ENCODE measurements around the gene ATP5PD.

ATP5PD gene
- long read RNA-seq, transcript ATP5PD-201 (6 exons, 603 nt) = major isoform, 27 of 38 reads
- long read RNA-seq, partial matches to known transcripts = 4 of 38 reads
- long read RNA-seq, other reads (novel, unspliced or antisense) = 7 of 38 reads

DNA sequence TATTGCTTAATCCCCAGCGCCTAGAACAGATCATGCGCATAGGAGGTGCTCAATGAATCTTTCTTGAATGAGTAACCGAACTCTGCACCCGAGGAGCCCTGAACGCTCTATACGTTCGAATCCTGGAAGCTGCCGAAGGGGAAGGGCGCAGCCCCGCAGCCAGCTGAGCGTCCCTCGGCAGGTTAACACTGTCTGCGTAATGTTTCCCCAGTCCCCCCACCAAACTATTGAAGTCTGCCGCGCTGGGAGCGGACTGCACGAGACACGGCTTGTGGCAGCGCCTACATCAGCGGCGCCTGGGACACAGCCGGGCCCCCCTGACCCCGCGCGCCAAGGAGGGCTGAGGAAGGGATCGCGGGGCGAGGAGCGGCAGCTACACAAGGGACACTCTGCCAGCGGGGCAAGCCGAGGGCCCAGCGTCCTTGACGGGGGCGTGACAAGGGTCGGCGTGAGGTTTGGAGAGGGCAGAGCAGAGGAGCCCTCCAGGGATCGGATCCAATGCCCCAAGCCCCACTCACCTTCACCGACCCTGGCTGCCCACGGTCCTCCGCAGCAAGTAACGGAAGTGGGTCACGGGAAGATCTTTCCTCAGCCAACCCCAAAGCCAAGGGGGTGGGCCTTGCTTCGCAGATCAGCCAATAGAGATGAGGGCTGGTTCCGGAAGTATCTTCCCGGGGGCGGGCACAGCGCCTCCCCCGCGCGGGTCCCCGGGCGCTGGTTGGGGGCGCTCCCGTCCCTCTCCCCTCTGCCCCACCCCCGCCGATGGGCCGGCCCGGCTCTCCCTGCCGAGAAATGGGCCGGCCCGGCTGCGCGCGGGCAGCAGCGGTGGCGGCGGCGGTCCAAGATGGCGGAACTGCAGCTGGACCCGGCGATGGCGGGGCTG lies at the start of gene ATP5PD, which contains the start of gene KCTD2:
ATP5PD (minus strand) TSS at position 563 of the 883 bp plus-strand sequence. CDS start 4,319 bp downstream, outside the sequence.
KCTD2 (plus strand) TSS at position 819 of the 883 bp plus-strand sequence; CDS start at position 845, 26 bp downstream.
- peak; percentile 84; the same call in 1 of the 2 replicates for TF ChIP-seq POLR2AphosphoS5 (IDR thresholded peaks at IDR 0.05; ENCODE audit: low read depth)
- TF ChIP-seq, protein P1, sequence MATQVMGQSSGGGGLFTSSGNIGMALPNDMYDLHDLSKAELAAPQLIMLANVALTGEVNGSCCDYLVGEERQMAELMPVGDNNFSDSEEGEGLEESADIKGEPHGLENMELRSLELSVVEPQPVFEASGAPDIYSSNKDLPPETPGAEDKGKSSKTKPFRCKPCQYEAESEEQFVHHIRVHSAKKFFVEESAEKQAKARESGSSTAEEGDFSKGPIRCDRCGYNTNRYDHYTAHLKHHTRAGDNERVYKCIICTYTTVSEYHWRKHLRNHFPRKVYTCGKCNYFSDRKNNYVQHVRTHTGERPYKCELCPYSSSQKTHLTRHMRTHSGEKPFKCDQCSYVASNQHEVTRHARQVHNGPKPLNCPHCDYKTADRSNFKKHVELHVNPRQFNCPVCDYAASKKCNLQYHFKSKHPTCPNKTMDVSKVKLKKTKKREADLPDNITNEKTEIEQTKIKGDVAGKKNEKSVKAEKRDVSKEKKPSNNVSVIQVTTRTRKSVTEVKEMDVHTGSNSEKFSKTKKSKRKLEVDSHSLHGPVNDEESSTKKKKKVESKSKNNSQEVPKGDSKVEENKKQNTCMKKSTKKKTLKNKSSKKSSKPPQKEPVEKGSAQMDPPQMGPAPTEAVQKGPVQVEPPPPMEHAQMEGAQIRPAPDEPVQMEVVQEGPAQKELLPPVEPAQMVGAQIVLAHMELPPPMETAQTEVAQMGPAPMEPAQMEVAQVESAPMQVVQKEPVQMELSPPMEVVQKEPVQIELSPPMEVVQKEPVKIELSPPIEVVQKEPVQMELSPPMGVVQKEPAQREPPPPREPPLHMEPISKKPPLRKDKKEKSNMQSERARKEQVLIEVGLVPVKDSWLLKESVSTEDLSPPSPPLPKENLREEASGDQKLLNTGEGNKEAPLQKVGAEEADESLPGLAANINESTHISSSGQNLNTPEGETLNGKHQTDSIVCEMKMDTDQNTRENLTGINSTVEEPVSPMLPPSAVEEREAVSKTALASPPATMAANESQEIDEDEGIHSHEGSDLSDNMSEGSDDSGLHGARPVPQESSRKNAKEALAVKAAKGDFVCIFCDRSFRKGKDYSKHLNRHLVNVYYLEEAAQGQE (IDR thresholded peaks at IDR 0.05; ENCODE audit: insufficient replicate concordance, low read depth) = no peak
- TF ChIP-seq GABPA (IDR thresholded peaks at IDR 0.05; ENCODE audit: low read depth) = peak; percentile 93
- TF ChIP-seq SPI1 (IDR thresholded peaks at IDR 0.05; ENCODE audit: borderline replicate concordance, low read depth) = peak; percentile 38; the same call in 1 of the 2 replicates
- TF ChIP-seq, protein P2, sequence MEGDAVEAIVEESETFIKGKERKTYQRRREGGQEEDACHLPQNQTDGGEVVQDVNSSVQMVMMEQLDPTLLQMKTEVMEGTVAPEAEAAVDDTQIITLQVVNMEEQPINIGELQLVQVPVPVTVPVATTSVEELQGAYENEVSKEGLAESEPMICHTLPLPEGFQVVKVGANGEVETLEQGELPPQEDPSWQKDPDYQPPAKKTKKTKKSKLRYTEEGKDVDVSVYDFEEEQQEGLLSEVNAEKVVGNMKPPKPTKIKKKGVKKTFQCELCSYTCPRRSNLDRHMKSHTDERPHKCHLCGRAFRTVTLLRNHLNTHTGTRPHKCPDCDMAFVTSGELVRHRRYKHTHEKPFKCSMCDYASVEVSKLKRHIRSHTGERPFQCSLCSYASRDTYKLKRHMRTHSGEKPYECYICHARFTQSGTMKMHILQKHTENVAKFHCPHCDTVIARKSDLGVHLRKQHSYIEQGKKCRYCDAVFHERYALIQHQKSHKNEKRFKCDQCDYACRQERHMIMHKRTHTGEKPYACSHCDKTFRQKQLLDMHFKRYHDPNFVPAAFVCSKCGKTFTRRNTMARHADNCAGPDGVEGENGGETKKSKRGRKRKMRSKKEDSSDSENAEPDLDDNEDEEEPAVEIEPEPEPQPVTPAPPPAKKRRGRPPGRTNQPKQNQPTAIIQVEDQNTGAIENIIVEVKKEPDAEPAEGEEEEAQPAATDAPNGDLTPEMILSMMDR (IDR thresholded peaks at IDR 0.05; ENCODE audit: insufficient read depth, low read length) = no peak
- peak; percentile 96 to 97 for DNase-seq (ENCODE audit: low read depth in 1 of 2, low spot score in 1 of 2)
- Histone ChIP-seq H3K27me3 (ENCODE audit: insufficient read depth, poor library complexity, severe bottlenecking) (no peaks in the 10 kb centered on the region), H3K27ac (replicated peaks) (peak within 1 kb of the TSS; percentile 89), H3K4me3 (replicated peaks; ENCODE audit: insufficient read depth, low read length) (peak within 1 kb of the TSS; percentile 90)

DNA sequence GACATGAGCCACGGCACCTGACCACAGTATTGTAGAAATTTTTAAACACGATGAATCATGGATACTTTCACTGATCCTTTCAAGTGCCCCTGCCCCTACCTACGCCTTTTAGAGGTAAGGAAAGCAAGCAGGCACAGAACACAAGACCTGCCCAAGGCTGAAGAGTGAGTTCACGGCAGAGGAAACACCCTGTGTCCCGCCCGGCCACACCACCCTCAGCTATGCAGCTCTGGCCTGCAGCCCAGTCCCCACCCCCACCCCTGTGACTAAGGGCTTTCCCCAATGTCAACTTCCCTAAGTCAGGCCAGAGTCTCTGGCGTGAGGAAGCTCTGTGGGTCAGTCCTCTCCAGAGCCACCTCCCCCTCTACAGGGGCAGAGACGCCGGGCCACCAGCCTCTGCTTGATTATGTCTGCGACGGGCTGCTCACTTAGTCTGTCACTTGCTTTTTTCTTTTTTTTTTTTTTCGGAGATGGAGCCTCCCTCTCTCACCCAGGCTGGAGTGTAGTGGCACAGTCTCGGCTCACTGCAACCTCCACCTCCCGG lies 49.4 kb upstream of the ATP5PD start:
- TF ChIP-seq, protein P1 (IDR thresholded peaks at IDR 0.05; ENCODE audit: insufficient replicate concordance, low read depth) = no peak
- TF ChIP-seq SPI1 (IDR thresholded peaks at IDR 0.05; ENCODE audit: borderline replicate concordance, low read depth) (peak; percentile 50; the same call in 1 of the 2 replicates), GABPA (IDR thresholded peaks at IDR 0.05; ENCODE audit: low read depth) (no peak), POLR2AphosphoS5 (IDR thresholded peaks at IDR 0.05; ENCODE audit: low read depth) (peak; percentile 72)
- TF ChIP-seq, protein P2 (IDR thresholded peaks at IDR 0.05; ENCODE audit: insufficient read depth, low read length) = no peak
- Histone ChIP-seq H3K27ac (replicated peaks) (peak overlapping the region; percentile 75), H3K27me3 (ENCODE audit: insufficient read depth, poor library complexity, severe bottlenecking) (no peaks in the 10 kb centered on the region), H3K4me3 (replicated peaks; ENCODE audit: insufficient read depth, low read length) (no peak overlapping the region)
- peak; percentile 88 to 90 for DNase-seq (ENCODE audit: low read depth in 1 of 2, low spot score in 1 of 2)

DNA sequence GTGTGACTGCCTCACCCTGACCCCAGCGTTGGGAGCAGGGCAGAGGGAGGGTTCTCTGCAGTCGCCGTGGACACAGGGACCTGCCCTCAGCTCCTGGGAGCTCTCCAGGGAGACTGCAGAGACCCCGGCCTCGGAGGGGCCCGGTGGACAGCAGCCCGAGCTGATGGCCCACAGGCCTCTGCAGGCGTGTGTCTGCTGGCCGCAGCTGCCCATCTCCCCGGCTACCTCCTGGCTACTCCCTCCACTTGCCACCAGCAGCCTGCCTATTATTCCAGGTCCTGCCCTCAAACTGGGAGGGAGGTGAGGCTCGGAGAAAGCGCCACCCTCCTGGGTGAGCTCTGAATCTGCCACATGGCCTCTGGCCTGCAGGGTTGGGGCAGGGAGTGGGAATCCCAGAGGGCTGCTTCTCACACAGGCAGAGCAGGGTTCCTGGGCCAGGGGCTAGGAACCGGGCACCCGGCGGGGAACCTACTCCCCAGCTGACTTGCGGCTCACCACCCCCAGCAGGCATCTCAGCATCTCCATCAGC lies 48.2 kb upstream of the ATP5PD start:
- H3K4me3 ChIP-seq (replicated peaks; ENCODE audit: insufficient read depth, low read length) = no peak overlapping the region
- H3K27ac ChIP-seq (replicated peaks) = peak overlapping the region; percentile 75; the same call in 1 of the 2 replicates
- TF ChIP-seq, protein P2 (IDR thresholded peaks at IDR 0.05; ENCODE audit: insufficient read depth, low read length) = no peak
- TF ChIP-seq GABPA (IDR thresholded peaks at IDR 0.05; ENCODE audit: low read depth) (no peak), POLR2AphosphoS5 (IDR thresholded peaks at IDR 0.05; ENCODE audit: low read depth) (no peak), SPI1 (IDR thresholded peaks at IDR 0.05; ENCODE audit: borderline replicate concordance, low read depth) (no peak)
- TF ChIP-seq, protein P1 (IDR thresholded peaks at IDR 0.05; ENCODE audit: insufficient replicate concordance, low read depth) = no peak
- DNase-seq (ENCODE audit: low read depth in 1 of 2, low spot score in 1 of 2) = no peak
- H3K27me3 ChIP-seq (ENCODE audit: insufficient read depth, poor library complexity, severe bottlenecking) = no peaks in the 10 kb centered on the region

All from HL-60 (cell line).